Suprapubic skin (tissue), 4 donors: ENCODE data around the gene MRPL32. TPM values are rescaled to one million over a fixed set of nuclear protein-coding genes. Genes with fewer than 3 reads are reported as not detected.

Experiments used
- DNase-seq, 2 donors: peaks; one replicate each; pipeline ENCODE4 v3.0.0-alpha.2; 2019; ENCODE audit warnings: low spot score in 2 of 2
- H3K27ac ChIP-seq: fragments of 200-600 bp; sonication (generic); one replicate; pipeline ENCODE4 v1.5.1; 2019
- H3K27me3 ChIP-seq: fragments of 200-600 bp; sonication (generic); one replicate; pipeline ENCODE4 v1.5.1; 2019
- H3K36me3 ChIP-seq: fragments of 200-600 bp; sonication (generic); one replicate; pipeline ENCODE4 v1.5.1; 2019
- H3K4me1 ChIP-seq: fragments of 200-600 bp; sonication (generic); one replicate; pipeline ENCODE4 v1.5.1; 2019
- H3K4me3 ChIP-seq: fragments of 200-600 bp; sonication (generic); one replicate; pipeline ENCODE4 v1.5.1; 2019; ENCODE audit warnings: mild to moderate bottlenecking
- H3K9me3 ChIP-seq: fragments of 200-600 bp; sonication (generic); one replicate; pipeline ENCODE4 v1.5.1; 2019
- EP300 ChIP-seq: sonication (generic); formaldehyde crosslinking; IDR thresholded peaks from one replicate; pipeline ENCODE4 v1.6.1; 2017; ENCODE audit warnings: antibody characterized with exemption
- POLR2A ChIP-seq, 2 donors: fragments of 450-650 bp; IDR thresholded peaks; one replicate each; pipeline ENCODE4 v1.6.1; 2017; ENCODE audit warnings: antibody characterized with exemption in 2 of 2, mild to moderate bottlenecking in 2 of 2, moderate library complexity in 2 of 2
- POLR2AphosphoS5 ChIP-seq, 3 donors: sonication (generic); formaldehyde crosslinking; IDR thresholded peaks; one replicate each; pipeline ENCODE4 v1.6.1; 2017; ENCODE audit warnings: antibody characterized with exemption in 3 of 3
- WGBS: methylation state at CpG from one replicate; pipeline ENCODE4 v1.1.5; 2018; 5-methylcytosine and 5-hydroxymethylcytosine counted together
- total RNA-seq, 4 donors: library from RNA; depleted of rRNA; stranded (reverse); fragments of >200 nt; gene quantifications; one replicate each; pipeline ENCODE4 v1.1.0, GENCODE V29; 2016
- TF ChIP-seq, protein P1 (sequence below), 2 donors: fragments of 200-600 bp in 1 of 2; fragments of 450-650 bp in 1 of 2; sonication (generic) in 1 of 2; IDR thresholded peaks; one replicate each; pipeline ENCODE4 v1.5.1; 2016 to 2019; ENCODE audit warnings: antibody characterized with exemption in 2 of 2, mild to moderate bottlenecking in 1 of 2, moderate library complexity in 1 of 2

The MRPL32 gene
- total RNA-seq, 4 donors from 2014 or later = 32.9 to 47.2 (median 35.9) TPM

DNA sequence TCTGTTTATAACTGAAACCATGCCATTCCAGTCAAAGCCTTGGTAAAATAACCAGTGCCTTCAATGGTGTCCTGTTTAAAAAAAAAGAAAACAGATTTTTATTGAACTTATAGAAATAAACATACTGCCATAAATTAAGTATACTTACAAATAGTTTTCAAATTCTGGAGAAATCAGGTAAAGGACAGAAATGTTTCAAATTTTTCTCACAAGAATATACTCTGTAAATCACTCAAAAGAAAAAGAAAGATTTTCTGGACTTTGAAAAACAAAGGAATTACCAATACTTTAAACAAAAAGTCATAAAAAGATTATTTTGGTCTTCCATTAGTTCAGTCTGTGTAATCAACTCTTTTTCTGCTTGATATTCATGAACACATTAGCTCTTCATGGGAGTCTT is 23.9 kb downstream of the MRPL32 start:
- Histone ChIP-seq H3K9me3 (no peaks in the 10 kb centered on the region), H3K27me3 (peaks cover 6% of the 10 kb centered on the region), H3K27ac (no peak overlapping the region), H3K4me3 (no peak overlapping the region), H3K4me1 (no peaks in the 10 kb centered on the region), H3K36me3 (no peaks in the 10 kb centered on the region)
- DNase-seq = no peak
- TF ChIP-seq POLR2AphosphoS5 (IDR thresholded peaks at IDR 0.05) = no peak
- TF ChIP-seq, protein P1, sequence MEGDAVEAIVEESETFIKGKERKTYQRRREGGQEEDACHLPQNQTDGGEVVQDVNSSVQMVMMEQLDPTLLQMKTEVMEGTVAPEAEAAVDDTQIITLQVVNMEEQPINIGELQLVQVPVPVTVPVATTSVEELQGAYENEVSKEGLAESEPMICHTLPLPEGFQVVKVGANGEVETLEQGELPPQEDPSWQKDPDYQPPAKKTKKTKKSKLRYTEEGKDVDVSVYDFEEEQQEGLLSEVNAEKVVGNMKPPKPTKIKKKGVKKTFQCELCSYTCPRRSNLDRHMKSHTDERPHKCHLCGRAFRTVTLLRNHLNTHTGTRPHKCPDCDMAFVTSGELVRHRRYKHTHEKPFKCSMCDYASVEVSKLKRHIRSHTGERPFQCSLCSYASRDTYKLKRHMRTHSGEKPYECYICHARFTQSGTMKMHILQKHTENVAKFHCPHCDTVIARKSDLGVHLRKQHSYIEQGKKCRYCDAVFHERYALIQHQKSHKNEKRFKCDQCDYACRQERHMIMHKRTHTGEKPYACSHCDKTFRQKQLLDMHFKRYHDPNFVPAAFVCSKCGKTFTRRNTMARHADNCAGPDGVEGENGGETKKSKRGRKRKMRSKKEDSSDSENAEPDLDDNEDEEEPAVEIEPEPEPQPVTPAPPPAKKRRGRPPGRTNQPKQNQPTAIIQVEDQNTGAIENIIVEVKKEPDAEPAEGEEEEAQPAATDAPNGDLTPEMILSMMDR (IDR thresholded peaks at IDR 0.05) = no peak
- TF ChIP-seq EP300 = no peak
- TF ChIP-seq POLR2A (IDR thresholded peaks at IDR 0.05) = no peak

DNA sequence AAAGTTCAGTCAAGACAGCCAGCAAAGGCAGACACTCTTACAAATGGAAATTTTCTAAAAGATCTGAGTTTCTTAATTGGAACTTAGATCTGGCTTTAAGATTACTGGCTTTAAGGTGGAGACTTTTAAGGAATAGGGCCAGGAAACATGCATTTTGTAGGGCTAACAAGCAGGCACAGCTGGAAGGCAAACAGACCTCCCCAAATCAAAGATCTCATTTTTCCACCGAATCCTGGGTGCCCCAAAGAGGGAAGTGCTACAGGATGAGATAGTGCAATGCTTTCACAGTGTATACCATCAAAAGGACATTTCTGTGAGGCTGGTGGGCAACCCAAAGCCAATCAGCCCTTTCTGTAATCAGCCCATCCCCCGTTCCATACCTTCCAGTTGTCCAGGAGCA is 27.4 kb downstream of the MRPL32 start:
- TF ChIP-seq POLR2AphosphoS5 (IDR thresholded peaks at IDR 0.05) = no peak
- TF ChIP-seq, protein P1 (IDR thresholded peaks at IDR 0.05) = no peak
- no peak for TF ChIP-seq POLR2A (IDR thresholded peaks at IDR 0.05)
- no peak for TF ChIP-seq EP300
- DNase-seq = no peak
- Histone ChIP-seq H3K27ac (no peak overlapping the region), H3K4me3 (no peak overlapping the region), H3K27me3 (peaks cover 6% of the 10 kb centered on the region), H3K4me1 (no peaks in the 10 kb centered on the region), H3K36me3 (no peaks in the 10 kb centered on the region), H3K9me3 (no peaks in the 10 kb centered on the region)
- WGBS = 84% methylated on average over 2 of the region's 2 CpGs

DNA sequence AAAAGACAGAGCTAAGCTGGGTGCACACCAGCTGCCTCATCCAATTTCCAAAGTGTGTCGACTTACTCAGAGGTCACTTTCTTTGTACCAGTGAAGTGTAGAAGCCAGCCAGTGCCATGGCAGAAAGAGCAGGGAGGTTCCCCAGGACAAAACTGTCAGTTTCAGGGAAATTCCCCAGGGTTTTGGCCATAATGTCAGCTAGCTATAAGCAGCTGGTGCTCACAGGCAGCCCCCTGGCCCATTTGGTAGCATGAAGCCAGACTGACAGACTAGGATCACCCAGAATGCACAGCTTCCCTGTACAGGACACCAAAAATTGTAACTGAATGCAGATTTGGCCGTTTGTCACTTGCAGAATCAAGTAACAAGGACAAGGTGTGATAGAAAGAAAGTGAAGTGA is 28.6 kb downstream of the MRPL32 start:
- H3K4me3 ChIP-seq = no peak overlapping the region
- TF ChIP-seq POLR2A (IDR thresholded peaks at IDR 0.05) = no peak
- TF ChIP-seq, protein P1 (IDR thresholded peaks at IDR 0.05) = no peak
- no peak for TF ChIP-seq POLR2AphosphoS5 (IDR thresholded peaks at IDR 0.05)
- TF ChIP-seq EP300 = no peak
- peaks cover 6% of the 10 kb centered on the region for H3K27me3 ChIP-seq
- H3K36me3 ChIP-seq = no peaks in the 10 kb centered on the region
- no peak for DNase-seq
- 70% methylated on average over 2 of the region's 2 CpGs for WGBS
- no peaks in the 10 kb centered on the region for H3K9me3 ChIP-seq
- H3K4me1 ChIP-seq = no peaks in the 10 kb centered on the region
- H3K27ac ChIP-seq = no peak overlapping the region

DNA sequence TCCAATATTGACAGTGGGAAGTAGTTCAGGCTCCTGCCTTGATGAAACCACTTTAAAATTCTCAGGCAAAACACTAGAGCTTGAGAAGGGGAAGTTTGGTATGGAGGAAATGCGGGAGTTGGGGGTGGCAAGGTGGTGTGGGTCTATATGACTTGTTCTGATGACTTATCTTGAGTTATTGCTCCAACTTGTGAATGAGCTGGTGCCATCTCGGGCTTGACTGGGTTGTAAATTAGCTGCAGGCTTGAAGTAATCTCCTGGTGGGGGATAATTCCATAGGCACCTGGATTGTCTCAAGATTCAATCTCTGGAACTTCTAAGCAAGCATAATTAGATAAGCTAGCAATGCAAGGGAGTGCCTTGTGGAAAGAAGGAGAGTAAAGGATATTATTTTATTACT is 29.0 kb downstream of the MRPL32 start:
- Histone ChIP-seq H3K27ac (no peak overlapping the region), H3K27me3 (peaks cover 6% of the 10 kb centered on the region), H3K9me3 (no peaks in the 10 kb centered on the region), H3K36me3 (no peaks in the 10 kb centered on the region), H3K4me3 (no peak overlapping the region), H3K4me1 (no peaks in the 10 kb centered on the region)
- 61% methylated on average over 2 of the region's 2 CpGs for WGBS
- TF ChIP-seq POLR2AphosphoS5 (IDR thresholded peaks at IDR 0.05) = no peak
- TF ChIP-seq EP300 = no peak
- TF ChIP-seq POLR2A (IDR thresholded peaks at IDR 0.05) = no peak
- TF ChIP-seq, protein P1 (IDR thresholded peaks at IDR 0.05) = no peak
- DNase-seq = no peak

DNA sequence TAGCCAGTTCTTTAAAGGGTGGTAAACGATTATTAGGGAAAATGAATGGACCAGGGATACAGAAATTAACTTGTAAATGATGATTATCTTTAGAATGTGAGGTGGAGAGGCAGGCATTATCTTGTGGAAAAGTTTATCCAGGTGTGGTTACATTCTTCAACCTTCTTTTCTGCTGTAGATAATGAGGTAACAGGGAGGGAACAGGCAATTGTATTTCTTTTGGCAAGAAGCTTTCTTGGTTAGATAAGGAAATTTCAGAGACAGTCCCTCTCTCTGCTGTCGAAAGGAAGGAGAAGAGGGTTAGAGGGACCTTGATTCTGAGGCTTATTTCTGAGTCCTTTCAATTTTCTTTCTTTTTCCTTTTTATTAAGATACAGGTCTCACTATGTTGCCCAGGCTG is 32.1 kb downstream of the MRPL32 start:
- H3K36me3 ChIP-seq = no peaks in the 10 kb centered on the region
- H3K4me1 ChIP-seq = no peaks in the 10 kb centered on the region
- no peak for TF ChIP-seq POLR2AphosphoS5 (IDR thresholded peaks at IDR 0.05)
- TF ChIP-seq, protein P1 (IDR thresholded peaks at IDR 0.05) = no peak
- no peak for TF ChIP-seq EP300
- TF ChIP-seq POLR2A (IDR thresholded peaks at IDR 0.05) = no peak
- H3K27ac ChIP-seq = no peak overlapping the region
- H3K4me3 ChIP-seq = no peak overlapping the region
- DNase-seq = no peak
- no peaks in the 10 kb centered on the region for H3K9me3 ChIP-seq
- H3K27me3 ChIP-seq = peaks cover 6% of the 10 kb centered on the region
- 61% methylated on average over 2 of the region's 2 CpGs for WGBS
